A673 (cell line): ENCODE results near the gene SOX13. TPM values are rescaled to one million over a fixed set of nuclear protein-coding genes. Genes with fewer than 3 reads are reported as not detected.

Experiments used
- BruUV-seq: library from RNA; stranded (reverse); fragments of 400-500 nt; replicated peaks from 2 replicates; lab custom pipeline; 2021; lab: Mats Ljungman, UMichigan
- CTCF ChIA-PET: fragments of 300-600 bp; sonication (Branson Sonifier 250); formaldehyde crosslinking; loops from one replicate; lab custom pipeline; 2022; ENCODE audit warnings: antibody characterized with exemption; lab: Charles Lee
- POLR2A ChIA-PET: fragments of 300-600 bp; sonication (Branson Sonifier 250); formaldehyde crosslinking; loops from one replicate; lab custom pipeline; 2022; ENCODE audit warnings: antibody characterized with exemption; ENCODE audit not compliant: low non-redundant PET; lab: Charles Lee
- DNase-seq: peaks from one replicate; pipeline ENCODE4 v3.0.0-alpha.2; 2015; ENCODE audit warnings: low spot score
- H3K27ac ChIP-seq: fragments of 200-600 bp; sonication (generic); 2 replicates; pipeline ENCODE4 v1.5.1; 2016; ENCODE audit warnings: mixed run types, low read depth, mild to moderate bottlenecking, mixed read lengths, antibody characterized with exemption, low read length; ENCODE audit not compliant: poor library complexity, severe bottlenecking
- H3K27me3 ChIP-seq: fragments of 200-600 bp; sonication (generic); replicated peaks from 2 replicates; pipeline ENCODE4 v1.6.1; 2017; ENCODE audit warnings: mixed run types, low read depth, mild to moderate bottlenecking, mixed read lengths, antibody characterized with exemption, low read length; ENCODE audit not compliant: insufficient read depth, poor library complexity
- H3K36me3 ChIP-seq: fragments of 200-600 bp; sonication (generic); 2 replicates; pipeline ENCODE4 v1.6.1; 2016; ENCODE audit warnings: mixed run types, mild to moderate bottlenecking, mixed read lengths, antibody characterized with exemption, low read length; ENCODE audit not compliant: insufficient read depth, poor library complexity, severe bottlenecking
- H3K4me1 ChIP-seq: fragments of 200-600 bp; sonication (generic); 2 replicates; pipeline ENCODE4 v1.6.1; 2017; ENCODE audit warnings: mixed run types, mild to moderate bottlenecking, mixed read lengths, antibody characterized with exemption, low read length; ENCODE audit not compliant: insufficient read depth, poor library complexity, severe bottlenecking
- H3K4me3 ChIP-seq: fragments of 200-600 bp; sonication (generic); 2 replicates; pipeline ENCODE4 v1.5.1; 2016; ENCODE audit warnings: low read depth, mixed run types, mild to moderate bottlenecking, mixed read lengths, low read length; ENCODE audit not compliant: poor library complexity, severe bottlenecking
- H3K9me3 ChIP-seq: fragments of 200-600 bp; sonication (generic); 2 replicates; pipeline ENCODE4 v1.6.1; 2016; ENCODE audit warnings: mixed run types, low read depth, mild to moderate bottlenecking, mixed read lengths, antibody characterized with exemption, low read length; ENCODE audit not compliant: poor library complexity, severe bottlenecking
- CTCF ChIP-seq: fragments of 300-800, 200-600 bp; sonication (generic); conservative IDR thresholded peaks from 2 replicates; pipeline ENCODE4 v1.5.1; 2017; ENCODE audit warnings: low read depth, mild to moderate bottlenecking, antibody characterized with exemption, low read length, moderate library complexity, mixed read lengths
- EZH2 ChIP-seq: fragments of 200-600 bp; sonication (generic); IDR thresholded peaks from 2 replicates; pipeline ENCODE4 v1.6.1; 2017; ENCODE audit warnings: borderline replicate concordance, low read depth, mild to moderate bottlenecking, mixed read lengths, antibody characterized with exemption, low read length; ENCODE audit not compliant: poor library complexity, severe bottlenecking
- intact Hi-C: fragments of 100-400 bp; cut with micrococcal nuclease; formaldehyde crosslinking; loops from one replicate; pipeline ENCODE4 v1.10.0; 2022; ENCODE audit not compliant: unreplicated experiment
- total RNA-seq: library from RNA; stranded (reverse); gene quantifications from 2 replicates; pipeline ENCODE4 v1.2.3, GENCODE V29; 2021

The SOX13 gene
- total RNA-seq, 1 experiment from 2014 or later, result 9.4 TPM

- Histone ChIP-seq H3K36me3 (no peaks in the 10 kb centered on the region), H3K9me3 (no peaks in the 10 kb centered on the region), H3K4me1 (peaks cover 28% of the 10 kb centered on the region), H3K27me3 (no peaks in the 10 kb centered on the region), H3K27ac (no peak overlapping the region), H3K4me3 (no peak overlapping the region)
- ChIA-PET POLR2A (no interaction called here), CTCF (no interaction called here)
- intact Hi-C loops, result no loop called here
- no peak for DNase-seq
- TF ChIP-seq CTCF (no peak), EZH2 (no peak)
- no TSS peak for BruUV-seq
Observed at GRCh38 chr1:204107892-204108291, 35.0 kb downstream of the SOX13 start.

DNA sequence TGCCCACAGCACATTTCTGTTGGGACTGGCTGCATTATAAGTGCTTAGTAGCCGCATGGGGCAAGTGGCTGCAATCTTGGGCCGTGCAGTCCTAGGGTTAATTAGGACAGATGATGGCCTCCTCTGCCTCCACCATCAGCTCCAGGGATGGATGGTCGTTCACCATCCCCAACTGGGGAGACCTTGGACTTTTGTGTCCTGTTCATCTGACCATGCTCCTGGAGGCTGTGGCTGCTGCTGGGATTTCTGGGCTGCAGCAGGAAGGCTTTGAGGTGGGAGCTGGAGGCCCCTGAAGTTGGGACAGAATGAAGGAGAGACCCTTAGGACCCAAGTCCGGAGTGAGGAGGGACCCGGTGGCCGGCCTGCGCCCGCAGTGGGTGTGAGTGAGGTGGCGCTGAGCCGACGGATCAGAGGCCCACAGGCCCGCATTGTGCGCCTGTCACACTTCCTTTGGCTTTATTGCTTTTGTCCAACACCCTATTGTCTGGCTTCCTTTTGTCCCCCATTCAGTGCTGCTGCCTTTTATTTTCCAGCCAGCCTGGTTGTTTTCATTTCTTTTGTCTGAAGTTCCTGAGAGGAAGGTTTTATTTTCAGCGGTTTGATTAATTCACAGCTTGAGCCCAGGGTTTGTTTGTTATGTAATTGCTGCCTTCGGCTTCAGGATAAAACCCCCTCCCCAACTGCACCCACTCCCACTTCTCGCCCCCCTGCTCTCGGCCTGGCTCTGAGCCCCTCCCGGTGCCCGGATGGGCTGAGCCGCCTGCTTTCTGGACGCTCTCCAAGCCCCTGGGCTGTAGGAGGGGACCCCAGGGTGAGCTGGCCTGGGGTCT is 35.6 kb downstream of the SOX13 start:
- Histone ChIP-seq H3K27ac (peak overlapping the region; percentile 32), H3K36me3 (no peaks in the 10 kb centered on the region), H3K4me1 (peaks cover 28% of the 10 kb centered on the region), H3K9me3 (no peaks in the 10 kb centered on the region), H3K4me3 (no peak overlapping the region), H3K27me3 (no peaks in the 10 kb centered on the region)
- no peak for TF ChIP-seq EZH2
- no peak for TF ChIP-seq CTCF
- no TSS peak for BruUV-seq
- intact Hi-C loops, result no loop called here
- POLR2A ChIA-PET, result interaction anchor here (0.6 kb wide), 1 partner anchor 1141 kb away, joined by 5 read pairs; no protein-coding TSS in a partner anchor
- DNase-seq, result peak; percentile 64
- CTCF ChIA-PET, result no interaction called here

DNA sequence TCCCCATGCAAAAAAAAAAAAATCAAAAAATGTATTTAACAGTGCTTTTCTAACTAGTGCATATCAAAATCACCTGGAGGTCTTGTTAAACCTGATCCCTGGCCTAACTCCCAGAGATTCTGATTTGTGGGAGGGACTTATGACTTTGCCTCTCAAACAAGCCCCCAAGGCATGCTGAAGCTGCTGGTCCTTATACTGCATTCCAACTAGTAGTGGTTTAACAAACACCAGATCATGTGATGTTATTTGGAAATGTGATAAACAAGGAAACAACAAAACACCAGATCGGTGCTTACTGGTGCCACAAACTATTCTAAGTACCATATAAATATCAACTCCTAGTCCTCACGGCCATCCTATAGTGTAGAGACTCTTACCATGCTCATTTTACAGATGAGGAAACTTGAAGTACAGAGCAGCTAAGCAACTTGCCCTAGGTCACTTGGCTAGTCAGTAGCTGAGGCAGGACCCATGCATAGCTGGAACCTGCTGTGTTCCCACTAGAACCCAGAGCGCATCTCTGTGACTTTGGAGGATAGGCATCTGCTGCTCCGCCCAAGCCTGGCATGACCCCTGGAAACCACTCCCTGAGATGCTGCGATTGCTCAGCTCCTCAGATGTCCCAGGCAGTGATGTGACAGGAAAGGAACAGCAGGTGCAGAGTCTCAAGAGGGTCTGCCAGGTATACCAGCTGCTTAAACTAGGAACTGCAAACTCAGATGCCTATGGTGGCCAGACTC is 38.1 kb downstream of the SOX13 start:
- BruUV-seq, result no TSS peak
- CTCF ChIA-PET, result interaction anchor here (1.0 kb wide), 1 partner anchor 200 kb away, joined by 3 read pairs; no protein-coding TSS in a partner anchor
- intact Hi-C loops, result no loop called here

More for the DNA sequence above, 38.1 kb downstream of the SOX13 start:
- H3K27ac ChIP-seq, result no peak overlapping the region
- no peak for DNase-seq
- H3K36me3 ChIP-seq, result no peaks in the 10 kb centered on the region
- H3K4me1 ChIP-seq, result peaks cover 12% of the 10 kb centered on the region
- H3K27me3 ChIP-seq, result no peaks in the 10 kb centered on the region
- H3K4me3 ChIP-seq, result no peak overlapping the region
- TF ChIP-seq CTCF (no peak), EZH2 (no peak)
- H3K9me3 ChIP-seq, result no peaks in the 10 kb centered on the region
- POLR2A ChIA-PET, result interaction anchor here (0.6 kb wide), 1 partner anchor 96 kb away, joined by 19 read pairs; no protein-coding TSS in a partner anchor
